Activated naive CD8-positive, alpha-beta T cell treated with anti-CD3 and anti-CD28 coated beads, Interleukin-2, amount 50 U/mL, for 16 hours (primary cell): Measurements from ENCODE around the gene BHMT2.

ENCODE experiments used
- DNase-seq: peaks from one replicate; pipeline ENCODE4 v3.0.0-alpha.2; 2020; ENCODE audit warnings: low read depth, low spot score

BHMT2 gene

DNA sequence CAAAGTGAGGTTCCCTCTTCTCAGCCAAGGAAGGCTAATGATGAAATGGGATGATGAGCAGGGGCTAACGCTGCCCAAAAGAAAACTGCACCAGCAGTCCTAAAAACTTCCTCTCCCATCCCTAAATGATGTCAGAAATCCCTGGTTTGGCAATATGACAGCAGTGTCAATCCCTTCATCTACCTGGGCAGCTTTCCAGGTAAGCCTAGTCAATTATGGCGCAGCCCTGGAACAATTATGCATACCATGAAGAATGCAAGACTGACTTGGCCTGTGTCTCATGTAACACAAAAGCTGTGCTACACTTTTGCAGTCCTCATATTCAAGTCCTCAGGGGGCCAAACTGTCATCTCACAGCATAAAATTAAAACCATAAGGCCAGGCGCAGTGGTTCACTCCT, 7.1 kb upstream of the BHMT2 start:
- DNase-seq = no peak

DNA sequence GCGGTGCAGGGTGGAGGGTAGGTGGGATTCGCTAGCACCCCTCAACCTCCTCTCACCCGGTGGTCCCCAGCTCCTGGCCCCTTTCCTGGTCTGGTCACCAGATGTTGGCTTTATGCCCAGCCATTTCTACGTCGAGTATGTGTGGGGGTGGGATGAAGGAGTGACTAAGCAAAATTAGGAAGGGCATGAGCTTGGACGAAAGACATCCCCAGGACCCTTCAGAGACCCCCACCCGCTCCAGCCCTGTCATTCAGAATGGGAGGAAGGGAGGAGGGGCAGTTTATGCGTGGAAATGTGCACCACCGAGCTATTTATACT, 742 bp downstream of the BHMT2 start:
- no peak for DNase-seq

DNA sequence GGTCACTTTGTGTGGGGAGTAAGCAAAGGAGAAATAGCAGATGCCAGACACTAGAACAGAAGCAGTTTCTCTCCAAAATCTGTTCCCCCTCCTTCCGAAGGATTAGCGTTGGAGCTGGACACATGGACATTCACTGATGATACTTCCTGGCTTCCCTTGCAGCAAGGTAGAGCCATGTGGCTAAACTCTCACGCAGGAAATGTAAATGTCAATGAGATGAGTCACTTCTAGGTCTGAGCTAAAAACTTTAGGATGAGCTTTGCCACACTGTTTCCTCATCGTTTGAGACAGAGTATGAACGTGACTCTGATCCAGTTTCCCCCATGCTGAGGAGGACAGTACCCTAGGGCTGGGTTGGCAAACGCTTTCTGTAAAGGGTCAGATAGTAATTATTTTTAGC, 5.1 kb downstream of the BHMT2 start:
- no peak for DNase-seq

DNA sequence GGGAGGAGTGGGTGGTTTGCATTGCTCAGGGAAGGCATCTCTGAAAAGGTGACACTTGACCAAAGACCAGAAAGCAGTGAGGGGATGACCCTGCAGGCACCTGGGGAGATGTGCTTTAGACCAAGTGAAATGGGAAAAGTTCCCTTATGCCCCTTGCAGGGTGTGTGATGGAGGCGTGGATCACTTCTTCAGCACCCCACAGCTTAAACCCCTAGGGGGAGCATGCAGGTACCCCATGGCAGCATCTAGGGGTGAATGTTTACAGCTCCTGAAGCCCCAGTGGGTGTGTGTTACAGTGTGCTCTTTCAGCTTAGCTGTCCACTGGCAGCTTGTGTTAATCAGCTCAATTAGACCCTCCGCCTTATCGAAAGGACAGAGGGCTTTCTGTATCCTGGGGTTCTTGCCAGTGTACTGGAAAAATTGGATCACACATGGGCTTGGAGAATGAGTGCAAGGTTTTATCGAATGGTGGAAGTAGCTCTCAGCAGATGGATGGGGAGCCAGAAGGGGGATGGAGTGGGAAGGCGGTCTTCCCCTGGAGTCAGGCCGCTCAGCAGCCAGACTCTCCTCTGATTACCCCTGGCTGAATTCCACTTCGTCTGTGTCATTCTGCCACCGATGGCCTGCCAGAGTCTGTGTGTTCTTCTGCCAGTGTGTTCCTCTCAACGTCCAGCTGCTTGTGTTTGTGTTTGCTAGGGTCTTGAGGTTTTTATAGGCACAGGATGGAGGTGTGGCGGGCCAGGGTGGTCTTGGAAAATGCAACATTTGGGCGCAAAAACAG, 6.3 kb downstream of the BHMT2 start:
- DNase-seq = no peak

DNA sequence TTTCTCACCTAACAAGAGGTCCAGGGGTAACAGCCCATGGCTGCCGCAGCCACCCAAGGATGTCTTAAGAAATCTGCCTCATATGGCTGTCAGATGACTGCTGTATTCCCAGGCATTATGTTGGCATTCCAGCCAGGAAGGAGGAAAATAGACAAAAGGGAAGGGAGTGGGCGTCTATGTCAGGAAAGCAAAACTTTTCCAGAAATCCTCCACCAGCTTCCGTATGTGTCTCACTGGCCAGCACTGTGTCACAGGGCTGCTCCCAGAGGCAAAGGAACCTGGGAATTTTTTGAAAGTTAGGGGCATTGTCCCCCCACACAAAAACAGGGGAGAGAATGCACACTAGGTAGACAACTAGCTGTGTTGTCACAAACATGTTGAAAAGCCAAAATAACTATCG, 7.3 kb downstream of the BHMT2 start:
- DNase-seq = no peak

DNA sequence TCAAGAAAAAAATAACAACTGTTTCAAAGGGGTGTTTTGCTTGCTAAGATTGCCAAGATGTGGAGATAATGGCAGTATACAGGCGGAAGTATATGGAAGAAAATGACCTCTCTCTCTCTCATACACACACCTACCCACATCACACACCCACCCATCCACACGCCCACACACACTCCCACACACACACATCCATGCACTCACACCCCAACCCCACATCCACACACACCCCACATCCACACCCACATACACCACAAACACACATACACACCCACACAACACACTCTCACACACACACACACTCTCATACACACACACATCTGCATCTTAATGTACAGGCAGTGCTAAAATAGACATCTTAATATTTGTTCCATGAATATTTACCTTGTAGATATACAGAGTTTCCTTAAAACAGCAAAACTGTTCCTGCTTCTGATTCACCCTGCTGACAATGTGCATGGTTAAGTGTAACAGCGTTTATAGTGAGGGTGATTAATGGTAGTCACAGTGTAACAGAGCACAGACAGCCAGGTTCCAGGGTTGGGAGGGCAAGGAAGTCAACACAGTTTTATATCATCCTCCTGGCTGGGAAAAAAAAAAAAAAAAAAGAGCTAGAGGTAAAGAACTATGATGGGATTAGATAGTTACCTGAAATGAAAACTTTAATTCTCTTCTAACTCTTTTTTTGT, 8.3 kb downstream of the BHMT2 start:
- DNase-seq = no peak

DNA sequence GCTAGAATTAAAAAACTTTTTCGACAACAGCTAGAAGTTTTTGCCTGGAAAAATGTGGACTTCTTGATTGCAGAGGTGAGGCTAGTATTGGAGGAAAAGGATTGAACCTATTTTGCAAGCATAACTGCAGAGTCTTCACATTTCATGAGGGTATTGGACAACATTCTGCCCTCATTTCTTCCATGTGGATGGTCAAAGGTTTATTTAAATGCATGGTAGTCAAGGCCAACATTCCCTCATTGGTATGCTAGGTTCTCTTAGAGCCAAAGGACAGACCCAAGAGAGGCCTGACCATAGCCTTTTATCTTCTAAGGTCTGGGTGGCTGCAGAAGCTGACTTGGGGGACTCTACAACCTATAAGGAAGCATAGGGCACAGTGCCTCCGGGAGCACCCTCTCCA, 11.2 kb downstream of the BHMT2 start:
- no peak for DNase-seq

DNA sequence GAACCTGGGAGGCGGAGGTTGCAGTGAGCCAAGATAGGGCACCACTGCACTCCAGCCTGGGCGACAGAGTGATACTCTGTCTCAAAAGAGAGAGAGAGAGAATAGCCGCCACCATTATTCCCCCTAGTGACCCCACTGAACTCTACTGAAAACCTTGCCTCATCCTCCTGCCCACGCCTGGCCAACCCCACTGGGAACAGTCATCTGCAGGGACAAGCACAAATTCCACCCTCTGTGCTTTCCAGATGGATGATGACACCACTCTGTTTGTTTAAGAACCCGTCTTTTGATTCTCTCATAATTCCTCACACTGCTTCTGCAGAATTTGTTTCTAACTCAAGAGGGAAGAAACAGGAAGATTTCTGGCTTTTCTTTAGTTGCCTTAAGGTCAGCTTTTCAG, 12.2 kb downstream of the BHMT2 start:
- no peak for DNase-seq

DNA sequence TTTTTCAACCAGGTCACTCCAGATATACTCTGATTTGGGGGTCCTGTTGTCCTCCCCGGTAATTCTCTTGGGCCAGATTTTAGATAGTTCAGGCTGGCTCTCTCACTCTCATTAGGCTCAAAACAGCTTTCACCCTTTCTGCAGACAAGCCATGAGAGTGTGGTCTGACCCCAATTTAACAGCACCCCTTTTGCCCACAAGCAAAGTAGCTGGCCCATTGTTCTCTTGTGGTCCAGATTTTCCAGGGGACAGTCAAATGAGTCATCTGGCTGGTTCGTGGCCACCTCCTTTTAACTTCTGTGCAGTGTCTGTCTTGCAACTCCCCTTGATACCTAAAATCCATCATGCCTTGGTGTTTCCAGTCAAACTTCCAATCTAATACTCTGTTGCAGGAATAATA, 16.5 kb downstream of the BHMT2 start:
- DNase-seq = no peak

DNA sequence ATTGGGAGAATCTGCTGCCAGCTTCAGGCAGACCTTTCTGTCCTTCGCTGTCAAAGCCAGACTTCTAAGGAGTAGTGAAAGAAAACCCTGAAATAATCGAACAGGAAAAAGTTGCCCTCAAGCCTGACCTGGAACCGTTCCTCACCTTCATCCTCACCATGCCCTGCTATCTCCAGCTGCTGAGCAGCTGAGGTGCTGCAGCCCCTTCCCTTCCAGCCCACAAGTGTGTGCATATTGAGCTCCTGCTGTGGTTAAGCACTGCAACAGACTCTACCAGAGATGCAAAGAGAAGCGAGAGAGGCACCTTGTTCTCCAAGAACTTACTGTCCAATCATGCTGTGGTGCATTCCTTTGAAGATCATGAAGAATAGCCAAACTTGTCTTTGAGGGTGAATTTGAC, 18.9 kb downstream of the BHMT2 start:
- no peak for DNase-seq

DNA sequence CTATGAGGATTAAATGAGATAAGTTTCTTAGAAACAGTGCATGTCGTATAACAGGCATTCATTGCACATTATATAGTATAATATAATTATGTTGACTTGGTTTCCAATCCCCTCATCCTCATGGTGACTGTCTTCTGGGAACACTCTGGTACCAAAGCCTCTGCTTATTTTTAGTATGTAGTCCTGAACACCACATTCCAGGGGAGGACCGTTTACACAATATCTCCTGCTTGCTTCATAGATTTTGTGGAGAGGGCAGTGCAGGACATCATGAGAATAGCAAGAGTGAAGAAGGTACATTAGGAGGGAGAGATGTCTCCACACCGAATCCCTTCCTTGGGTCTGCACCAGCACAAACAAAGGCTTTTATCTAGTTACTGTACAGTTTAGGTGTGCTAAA, 21.5 kb downstream of the BHMT2 start:
- DNase-seq = no peak

DNA sequence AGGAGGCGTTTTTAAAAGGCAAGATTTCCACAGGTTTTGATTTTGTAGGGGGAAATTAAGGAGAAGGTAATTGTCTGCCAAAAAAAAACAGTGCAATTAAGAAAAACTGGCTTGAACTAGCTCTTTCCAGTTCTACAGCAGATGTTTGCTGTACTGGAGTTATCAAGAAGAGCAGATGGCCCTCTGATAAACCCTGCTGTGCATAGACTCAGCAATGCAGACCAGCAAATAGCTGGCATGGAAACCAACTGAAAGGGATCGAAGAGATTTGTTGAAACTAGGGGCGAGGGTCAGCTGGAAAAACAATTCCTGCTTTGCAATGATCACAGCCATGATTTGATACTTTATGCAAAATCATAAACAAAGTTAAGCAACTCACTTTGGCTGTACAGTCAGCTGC, 24.2 kb downstream of the BHMT2 start:
- DNase-seq = no peak

DNA sequence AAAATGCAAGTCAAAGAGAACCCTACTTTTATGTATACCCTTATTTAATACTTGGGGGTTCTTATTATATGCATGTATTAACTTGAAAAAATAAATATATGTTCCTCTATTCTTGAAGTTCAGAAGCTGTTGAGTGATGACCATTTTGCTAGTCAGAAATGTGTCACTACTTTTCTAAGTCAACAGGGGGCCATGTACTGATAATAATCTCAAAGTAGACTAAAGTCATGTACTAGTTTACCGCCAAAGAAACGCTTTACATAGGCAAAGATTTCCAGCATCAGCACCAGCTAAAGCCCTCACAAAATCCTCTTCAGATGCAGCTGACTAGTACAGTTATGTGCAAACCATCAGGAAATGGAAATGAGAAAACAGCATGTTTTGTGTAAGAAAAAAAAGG, 36.3 kb downstream of the BHMT2 start:
- no peak for DNase-seq

DNA sequence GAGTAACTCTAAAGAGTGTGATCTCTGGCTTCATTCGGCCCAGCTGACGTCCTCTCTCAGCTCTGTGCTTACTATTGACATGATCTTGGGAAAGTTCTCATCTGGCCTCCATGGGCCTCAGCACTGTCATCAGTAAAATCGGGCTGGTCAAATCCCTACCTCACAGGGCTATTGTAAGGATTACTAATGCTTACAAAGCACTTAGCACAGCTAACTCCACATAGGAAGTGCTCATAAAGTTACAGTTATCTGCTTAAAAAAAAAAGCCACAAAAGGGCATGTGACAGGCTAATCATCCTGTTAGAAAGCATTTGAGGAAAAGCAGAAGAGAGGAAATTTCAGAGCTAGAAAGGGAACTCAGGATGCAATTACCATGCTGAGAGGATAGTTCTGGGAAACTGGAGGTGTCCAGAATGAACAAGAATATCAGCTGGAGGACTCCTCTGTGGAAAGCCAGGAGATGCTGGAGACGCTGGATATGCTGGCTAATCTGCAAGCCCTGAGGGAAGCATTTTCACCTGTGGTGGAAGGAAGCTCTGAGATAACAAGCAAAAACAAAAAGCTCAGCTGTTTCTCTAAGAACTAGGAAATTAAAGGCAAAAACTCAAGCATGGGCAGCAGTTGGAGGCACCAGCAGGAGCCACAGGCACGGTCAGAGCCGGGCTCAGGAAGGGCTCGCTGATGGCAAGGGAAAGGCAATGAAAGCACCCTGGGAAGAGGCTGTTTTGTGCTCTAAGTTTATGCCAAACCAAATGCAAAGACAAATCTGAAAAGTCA, 37.6 kb downstream of the BHMT2 start:
- DNase-seq = no peak

DNA sequence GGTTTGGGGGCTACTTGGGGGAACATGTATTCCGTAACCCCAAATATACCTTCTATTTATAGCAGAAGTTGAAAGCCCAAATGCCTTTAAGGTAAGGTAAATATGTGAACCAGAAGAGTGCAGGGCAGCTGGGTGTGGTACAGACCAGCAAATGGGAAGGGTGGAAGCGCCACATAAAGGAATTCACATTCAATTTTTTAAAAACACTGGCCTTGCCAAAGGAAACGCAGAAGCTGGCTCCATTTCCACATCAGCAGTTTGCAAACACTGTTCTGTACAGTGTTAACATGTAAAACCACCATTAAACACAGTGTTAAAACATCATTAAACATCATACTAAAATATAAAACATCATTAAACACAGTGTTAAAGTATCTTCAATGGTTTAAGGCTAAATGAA, 38.5 kb downstream of the BHMT2 start:
- no peak for DNase-seq

DNA sequence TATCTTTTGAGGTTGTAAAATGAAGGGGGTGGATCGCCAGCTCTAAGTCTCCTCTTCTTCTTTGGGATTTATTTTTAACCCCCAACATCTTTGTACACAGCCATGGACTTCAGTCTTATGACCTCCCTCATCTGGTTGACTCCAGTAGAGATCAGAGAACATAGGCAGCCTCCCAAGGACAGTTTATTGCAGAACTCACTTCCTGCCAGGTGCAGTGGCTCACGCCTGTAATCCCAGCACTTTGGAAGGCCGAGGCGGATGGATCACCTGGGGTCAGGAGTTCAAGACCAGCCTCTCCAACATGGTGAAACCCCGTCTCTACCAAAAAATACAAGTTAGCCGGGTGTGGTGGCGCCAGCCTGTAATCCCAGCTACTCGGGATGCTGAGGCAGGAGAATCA, 39.2 kb downstream of the BHMT2 start:
- DNase-seq = no peak

DNA sequence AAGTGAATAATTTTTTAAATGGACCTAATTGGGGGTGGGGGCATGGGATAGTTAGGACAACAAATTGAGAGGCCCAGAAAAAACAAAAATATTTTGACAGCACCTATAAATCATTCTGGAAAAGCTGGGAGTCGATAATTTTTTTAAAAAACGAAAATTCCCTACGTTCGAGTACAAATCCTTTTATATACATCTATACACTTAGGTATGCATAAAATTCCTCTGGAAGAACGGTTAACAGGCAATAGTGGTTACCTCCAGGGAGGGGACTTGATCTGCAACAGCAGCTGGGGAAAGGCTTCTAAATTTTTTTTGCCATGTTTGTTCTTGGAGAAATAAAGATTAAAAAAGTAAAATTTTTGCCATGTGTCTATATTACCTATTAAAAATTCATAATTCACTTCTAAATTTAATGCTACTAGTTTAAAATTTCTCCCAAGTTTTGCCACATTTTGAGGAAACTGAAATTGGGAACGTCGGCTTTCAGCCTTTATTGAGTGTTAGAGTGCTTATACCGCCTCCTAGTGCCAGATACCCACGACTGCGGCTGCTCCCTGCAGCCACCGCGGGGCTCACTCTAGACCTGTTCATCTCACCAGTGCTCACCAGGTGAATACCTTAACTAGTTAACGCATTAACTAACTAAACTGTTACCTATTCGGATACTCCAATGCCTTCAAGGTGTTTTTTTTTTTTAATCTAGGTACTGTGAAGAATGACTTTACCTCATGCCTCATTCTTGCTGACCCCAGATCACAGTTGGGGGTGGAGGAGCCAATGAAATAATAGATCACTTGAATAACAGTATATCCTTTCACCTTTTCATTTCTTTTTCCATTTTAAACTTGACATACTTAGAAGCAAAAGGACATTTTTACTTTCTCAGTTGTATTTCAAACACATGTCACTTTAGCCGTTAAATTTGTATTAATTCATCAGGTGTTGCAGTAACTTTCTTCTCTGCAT, 40.2 kb downstream of the BHMT2 start:
- DNase-seq = no peak

DNA sequence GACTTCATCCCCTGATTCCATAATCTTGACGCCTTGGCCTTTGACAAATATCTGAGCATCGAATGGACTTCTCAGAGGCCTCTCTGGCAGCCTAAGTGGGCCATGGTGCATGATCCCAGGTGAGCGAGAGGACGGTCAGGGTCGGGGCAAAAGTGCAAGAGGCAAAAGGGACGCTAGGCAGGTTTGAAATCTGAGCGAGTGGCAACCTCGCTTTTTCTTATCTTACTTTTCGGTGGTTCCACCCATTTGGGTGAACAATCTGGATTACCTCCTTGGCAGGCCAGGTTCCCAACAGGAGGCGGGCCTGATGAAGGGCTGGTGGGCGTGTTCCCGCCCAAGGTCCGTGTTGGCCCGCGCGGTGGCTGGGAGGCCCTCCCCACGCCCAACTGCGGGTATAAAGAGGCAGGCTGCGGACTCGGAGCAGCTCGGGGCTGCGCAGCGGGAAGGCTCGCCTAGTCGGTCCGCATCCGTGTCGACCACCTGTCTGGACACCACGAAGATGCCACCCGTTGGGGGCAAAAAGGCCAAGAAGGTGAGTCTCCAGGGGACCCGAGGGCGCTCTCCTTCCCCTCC, 41.9 kb downstream of the BHMT2 start, which contains the start of gene BHMT:
TSS of gene BHMT (plus strand) at position 423 of the 573 bp plus-strand sequence. CDS start at position 500, 77 bp downstream.
- no peak for DNase-seq

DNA sequence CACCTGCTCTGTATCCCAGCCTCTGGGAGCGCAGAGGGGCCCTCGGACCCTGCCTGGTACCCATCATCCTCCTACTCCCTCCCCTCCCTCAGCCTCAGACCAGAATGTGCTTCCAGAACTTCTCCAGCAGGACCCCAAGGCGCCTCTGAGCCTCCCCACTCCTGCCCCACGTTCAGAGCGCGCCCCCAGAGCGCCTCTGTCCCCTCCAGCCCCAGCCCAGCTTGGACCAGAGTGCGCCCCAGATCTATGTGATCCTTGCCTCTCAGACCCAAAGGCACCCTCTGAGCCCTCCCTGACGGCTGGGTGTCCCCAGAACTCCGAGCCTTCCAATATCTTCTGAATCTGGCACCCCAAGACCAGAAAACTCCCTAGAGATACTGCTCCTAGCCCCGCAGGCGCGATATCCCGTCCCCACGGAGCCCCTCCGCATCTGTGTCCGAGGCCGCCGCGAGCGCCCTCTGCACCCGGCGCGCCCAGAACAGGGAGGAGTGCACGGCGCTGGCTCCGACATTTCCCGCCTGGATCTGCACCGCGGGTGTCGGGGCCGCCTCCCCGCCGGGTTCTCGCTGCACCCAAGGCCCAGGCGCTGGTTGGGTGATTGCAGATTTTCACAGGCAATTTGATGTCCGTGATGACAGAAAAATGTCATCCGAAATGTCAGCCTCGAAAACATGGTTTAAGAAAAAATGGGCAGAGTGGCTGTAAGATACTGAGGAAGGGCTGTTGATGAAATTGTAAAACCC, 42.6 kb downstream of the BHMT2 start:
- no peak for DNase-seq

DNA sequence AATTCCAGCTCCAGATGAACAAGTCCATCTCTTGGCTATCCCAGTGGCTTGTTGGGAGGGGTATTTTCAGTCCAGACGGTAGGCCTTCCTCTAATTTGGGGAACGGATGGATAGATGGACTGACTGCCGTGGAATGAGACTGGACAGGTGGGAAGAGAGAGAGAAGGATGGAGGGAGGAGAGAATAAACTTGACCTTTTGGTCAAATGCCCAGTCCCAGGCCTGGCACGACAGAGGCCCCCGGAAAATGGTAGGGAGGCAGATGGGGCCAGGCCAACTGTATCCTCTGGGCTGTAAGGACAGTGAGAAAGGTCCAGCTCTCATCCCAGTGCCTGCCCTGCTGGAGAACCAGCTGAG, 43.1 kb downstream of the BHMT2 start:
- no peak for DNase-seq

DNA sequence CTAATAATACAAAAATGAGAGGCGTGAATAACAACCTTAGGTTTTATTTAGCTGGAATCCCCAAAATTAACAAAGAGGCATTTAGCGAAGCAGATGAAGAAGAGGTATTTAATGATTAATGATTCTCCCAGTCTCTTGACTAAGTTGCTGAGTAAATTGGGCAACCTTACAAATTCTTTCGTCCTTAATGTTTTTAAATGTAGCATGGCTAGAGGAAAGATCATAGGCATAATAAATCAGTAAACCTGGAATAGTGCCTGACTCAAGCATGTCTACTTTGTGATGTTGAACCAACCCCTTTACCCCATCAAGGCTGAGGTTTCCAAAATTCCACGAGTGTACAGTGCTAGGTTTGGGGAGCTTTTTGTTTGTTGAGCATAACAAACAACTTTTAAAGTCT, 49.9 kb downstream of the BHMT2 start:
- no peak for DNase-seq
